H9 (cell line): ENCODE data around the gene CETP. TPM values are rescaled to one million over a fixed set of nuclear protein-coding genes. Genes with fewer than 3 reads are reported as not detected.

Experiments used
- DNase-seq: peaks from one replicate; pipeline ENCODE4 v3.0.0-alpha.2; 2017
- H2AFZ ChIP-seq: one replicate; pipeline ENCODE4 v1.6.1; 2013; ENCODE audit warnings: mild to moderate bottlenecking, low read length, control low read depth, moderate library complexity
- H2AK5ac ChIP-seq: 2 replicates; pipeline ENCODE4 v1.6.1; 2013; ENCODE audit warnings: low read length, control low read depth, mixed read lengths; ENCODE audit not compliant: insufficient read length
- H2BK120ac ChIP-seq: one replicate; pipeline ENCODE4 v1.6.1; 2013; ENCODE audit warnings: low read depth, mild to moderate bottlenecking, low read length, control low read depth, inconsistent platforms; ENCODE audit not compliant: poor library complexity, severe bottlenecking
- H2BK12ac ChIP-seq: 2 replicates; pipeline ENCODE4 v1.6.1; 2013; ENCODE audit warnings: low read length, control low read depth, mixed read lengths, low read depth; ENCODE audit not compliant: insufficient read length
- H2BK15ac ChIP-seq: 2 replicates; pipeline ENCODE4 v1.6.1; 2013; ENCODE audit warnings: low read depth, low read length, control low read depth
- H2BK20ac ChIP-seq: one replicate; pipeline ENCODE4 v1.6.1; 2013; ENCODE audit warnings: low read depth, mild to moderate bottlenecking, low read length, control low read depth, inconsistent platforms; ENCODE audit not compliant: poor library complexity, severe bottlenecking
- H2BK5ac ChIP-seq: 2 replicates; pipeline ENCODE4 v1.6.1; 2013; ENCODE audit warnings: low read length, control low read depth, mixed read lengths; ENCODE audit not compliant: insufficient read length
- H3K14ac ChIP-seq: 2 replicates; pipeline ENCODE4 v1.6.1; 2013; ENCODE audit warnings: low read length, control low read depth; ENCODE audit not compliant: insufficient read depth
- H3K18ac ChIP-seq: 2 replicates; pipeline ENCODE4 v1.6.1; 2013; ENCODE audit warnings: low read depth, mild to moderate bottlenecking, mixed read lengths, low read length, control low read depth; ENCODE audit not compliant: insufficient read length
- H3K23ac ChIP-seq: 2 replicates; pipeline ENCODE4 v1.6.1; 2013; ENCODE audit warnings: low read length, control low read depth, mixed read lengths, low read depth; ENCODE audit not compliant: insufficient read length
- H3K23me2 ChIP-seq: 2 replicates; pipeline ENCODE4 v1.6.1; 2013; ENCODE audit warnings: low read depth, mild to moderate bottlenecking, mixed read lengths, low read length, control low read depth; ENCODE audit not compliant: insufficient read length, poor library complexity, severe bottlenecking
- H3K27ac ChIP-seq: 2 replicates; pipeline ENCODE4 v1.5.1; 2013; ENCODE audit warnings: low read length, control low read depth, mixed read lengths, low read depth; ENCODE audit not compliant: insufficient read length
- H3K27me3 ChIP-seq: 2 replicates; pipeline ENCODE4 v1.6.1; 2013; ENCODE audit warnings: low read length, control low read depth, inconsistent platforms; ENCODE audit not compliant: insufficient read depth
- H3K4ac ChIP-seq: 2 replicates; pipeline ENCODE4 v1.6.1; 2013; ENCODE audit warnings: low read depth, mild to moderate bottlenecking, control low read depth, inconsistent platforms, low read length, moderate library complexity
- H3K4me1 ChIP-seq: 2 replicates; pipeline ENCODE4 v1.6.1; 2013; ENCODE audit warnings: low read length, control low read depth, inconsistent platforms; ENCODE audit not compliant: insufficient read depth
- H3K4me2 ChIP-seq: 2 replicates; pipeline ENCODE4 v1.6.1; 2013; ENCODE audit warnings: low read length, control low read depth, mixed read lengths; ENCODE audit not compliant: insufficient read length, insufficient read depth
- H3K56ac ChIP-seq: 2 replicates; pipeline ENCODE4 v1.6.1; 2013; ENCODE audit warnings: low read depth, mild to moderate bottlenecking, mixed read lengths, low read length, control low read depth; ENCODE audit not compliant: insufficient read length
- H3K79me1 ChIP-seq: 2 replicates; pipeline ENCODE4 v1.6.1; 2013; ENCODE audit warnings: low read depth, mild to moderate bottlenecking, moderate library complexity, low read length, control low read depth, inconsistent platforms; ENCODE audit not compliant: insufficient read depth, poor library complexity, severe bottlenecking
- H3K79me2 ChIP-seq: 2 replicates; pipeline ENCODE4 v1.6.1; 2013; ENCODE audit warnings: low read length, control low read depth, inconsistent platforms; ENCODE audit not compliant: insufficient read depth
- H3K9ac ChIP-seq: 2 replicates; pipeline ENCODE4 v1.6.1; 2013; ENCODE audit warnings: low read length, control low read depth, mixed read lengths; ENCODE audit not compliant: insufficient read length; ENCODE audit errors: extremely low read depth
- H3K9me3 ChIP-seq: one replicate; pipeline ENCODE4 v1.6.1; 2013; ENCODE audit warnings: low read depth, low read length, inconsistent platforms; ENCODE audit not compliant: control insufficient read depth
- H3T11ph ChIP-seq: one replicate; pipeline ENCODE4 v1.6.1; 2013; ENCODE audit warnings: mild to moderate bottlenecking, low read length, control low read depth, inconsistent platforms
- H4K20me1 ChIP-seq: one replicate; pipeline ENCODE4 v1.6.1; 2013; ENCODE audit not compliant: control insufficient read depth, insufficient read length, insufficient read depth
- H4K5ac ChIP-seq: 2 replicates; pipeline ENCODE4 v1.6.1; 2013; ENCODE audit warnings: low read depth, mild to moderate bottlenecking, mixed read lengths, low read length, control low read depth; ENCODE audit not compliant: insufficient read length
- H4K8ac ChIP-seq: replicated peaks from 2 replicates; pipeline ENCODE4 v1.6.1; 2013; ENCODE audit warnings: low read length, control low read depth, mixed read lengths, low read depth; ENCODE audit not compliant: insufficient read length
- H4K91ac ChIP-seq: 2 replicates; pipeline ENCODE4 v1.6.1; 2013; ENCODE audit warnings: low read depth, mild to moderate bottlenecking, moderate library complexity, mixed read lengths, low read length, control low read depth; ENCODE audit not compliant: insufficient read length
- H3K27ac Mint-ChIP-seq, 3 experiments: 2 replicates in 2 of 3; 3 replicates in 1 of 3; pipeline ENCODE4 v1.8.0; 2020 to 2021; ENCODE audit warnings: mixed read lengths in 3 of 3, mild to moderate bottlenecking in 1 of 3, moderate library complexity in 1 of 3
- H3K27me3 Mint-ChIP-seq: 2 replicates; pipeline ENCODE4 v1.8.0; 2021; ENCODE audit warnings: low read depth, mild to moderate bottlenecking, moderate library complexity, mixed read lengths
- H3K36me3 Mint-ChIP-seq, 3 experiments: 2 replicates in 2 of 3; 3 replicates in 1 of 3; pipeline ENCODE4 v1.8.0; 2020 to 2021; ENCODE audit warnings: low read depth in 3 of 3, mixed read lengths in 3 of 3; ENCODE audit not compliant: insufficient read depth in 1 of 3
- H3K4me1 Mint-ChIP-seq, 2 experiments: 2 replicates each; pipeline ENCODE4 v1.8.0; 2020; ENCODE audit warnings: mixed read lengths in 2 of 2
- H3K4me3 Mint-ChIP-seq, 2 experiments: 2 replicates in 1 of 2; 3 replicates in 1 of 2; pipeline ENCODE4 v1.8.0; 2020 to 2021; ENCODE audit warnings: mild to moderate bottlenecking in 2 of 2, mixed read lengths in 2 of 2, moderate library complexity in 1 of 2
- H3K9me3 Mint-ChIP-seq, 2 experiments: 2 replicates in 1 of 2; 3 replicates in 1 of 2; pipeline ENCODE4 v1.8.0; 2020; ENCODE audit warnings: mild to moderate bottlenecking in 2 of 2, mixed read lengths in 2 of 2, moderate library complexity in 1 of 2
- WGBS: extraction: QIAGEN DNeasy Blood & Tissue Kit; methylation state at CpG from one replicate; pipeline ENCODE4 v1.1.7; 2013; ENCODE audit warnings: missing lambda C conversion rate, low lambda C conversion rate, mixed read lengths; ENCODE audit not compliant: insufficient read length; ENCODE audit errors: extremely low coverage; 5-methylcytosine and 5-hydroxymethylcytosine counted together
- total RNA-seq: library from RNA; stranded (reverse); gene quantifications from 2 replicates; pipeline ENCODE4 v1.2.1, GENCODE V29; 2021
- TF ChIP-seq, protein P1 (sequence below): fragments of 200-600 bp; sonication (generic); conservative IDR thresholded peaks from 3 replicates; pipeline ENCODE4 v1.8.0; 2021; ENCODE audit warnings: antibody characterized with exemption, mild to moderate bottlenecking

The CETP gene
- total RNA-seq, 1 experiment from 2014 or later, result not detected

- Histone ChIP-seq H2BK15ac (no peak overlapping the region), H2BK120ac (no peak overlapping the region), H3K56ac (no peak overlapping the region), H4K91ac (no peak overlapping the region), H3K23me2 (no peaks in the 10 kb centered on the region), H4K5ac (no peak overlapping the region), H2BK5ac (no peak overlapping the region), H3K79me2 (no peaks in the 10 kb centered on the region), H3T11ph (no peak overlapping the region), H3K27me3 (no peaks in the 10 kb centered on the region), H3K27ac (no peak overlapping the region), H4K8ac (no peak overlapping the region), H4K20me1 (no peaks in the 10 kb centered on the region), H2BK20ac (no peak overlapping the region), H3K9me3 (no peaks in the 10 kb centered on the region), H2BK12ac (no peak overlapping the region), H3K79me1 (no peaks in the 10 kb centered on the region), H3K14ac (no peak overlapping the region), H3K4me2 (no peak overlapping the region), H2AFZ (no peak overlapping the region), H3K4me1 (no peaks in the 10 kb centered on the region), H3K23ac (no peak overlapping the region), H2AK5ac (no peak overlapping the region), H3K9ac (no peak overlapping the region), H3K4ac (no peak overlapping the region), H3K18ac (no peak overlapping the region)
- Mint-ChIP-seq H3K27me3 (no peaks in the 10 kb centered on the region; the same call in none of the 2 replicates), H3K36me3 (no peaks in the 10 kb centered on the region), H3K9me3 (no peaks in the 10 kb centered on the region), H3K4me1 (peaks cover 12 to 29% of the 10 kb centered on the region in 2 experiments), H3K27ac (no peak overlapping the region; a peak in 1 of 7 replicates), H3K4me3 (no peak overlapping the region)
- TF ChIP-seq, protein P1, sequence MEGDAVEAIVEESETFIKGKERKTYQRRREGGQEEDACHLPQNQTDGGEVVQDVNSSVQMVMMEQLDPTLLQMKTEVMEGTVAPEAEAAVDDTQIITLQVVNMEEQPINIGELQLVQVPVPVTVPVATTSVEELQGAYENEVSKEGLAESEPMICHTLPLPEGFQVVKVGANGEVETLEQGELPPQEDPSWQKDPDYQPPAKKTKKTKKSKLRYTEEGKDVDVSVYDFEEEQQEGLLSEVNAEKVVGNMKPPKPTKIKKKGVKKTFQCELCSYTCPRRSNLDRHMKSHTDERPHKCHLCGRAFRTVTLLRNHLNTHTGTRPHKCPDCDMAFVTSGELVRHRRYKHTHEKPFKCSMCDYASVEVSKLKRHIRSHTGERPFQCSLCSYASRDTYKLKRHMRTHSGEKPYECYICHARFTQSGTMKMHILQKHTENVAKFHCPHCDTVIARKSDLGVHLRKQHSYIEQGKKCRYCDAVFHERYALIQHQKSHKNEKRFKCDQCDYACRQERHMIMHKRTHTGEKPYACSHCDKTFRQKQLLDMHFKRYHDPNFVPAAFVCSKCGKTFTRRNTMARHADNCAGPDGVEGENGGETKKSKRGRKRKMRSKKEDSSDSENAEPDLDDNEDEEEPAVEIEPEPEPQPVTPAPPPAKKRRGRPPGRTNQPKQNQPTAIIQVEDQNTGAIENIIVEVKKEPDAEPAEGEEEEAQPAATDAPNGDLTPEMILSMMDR, result no peak
- no CpG with 5 or more reads among the region's 12 CpGs for WGBS
- no peak for DNase-seq
Observed at GRCh38 chr16:56981729-56982271, 20.1 kb downstream of the CETP start.
